ENCODE results near the gene R3HDM1.

- no peak for TF ChIP-seq POLR2A (IDR thresholded peaks at IDR 0.05)
- no peak for TF ChIP-seq CTCF (IDR thresholded peaks at IDR 0.05)
Observed at GRCh38 chr2:135530313-135531230, 712 bp upstream of the R3HDM1 start, which contains the start of gene ZRANB3.
